VCaP (cell line): ENCODE results near the gene OTOR.

ENCODE experiments used
- H3K27ac ChIP-seq: fragments of 450-650 bp; 2 replicates; pipeline ENCODE4 v1.5.1; 2017
- CTCF ChIP-seq: fragments of 450-650 bp; conservative IDR thresholded peaks from 2 replicates; pipeline ENCODE4 v1.5.1; 2017; ENCODE audit warnings: mild to moderate bottlenecking, moderate library complexity

The OTOR gene

GRCh38 chr20:16729080-16729479 lies 19.1 kb upstream of the OTOR start:
- no peak for TF ChIP-seq CTCF
- H3K27ac ChIP-seq: peak overlapping the region; percentile 96

GRCh38 chr20:16729565-16730460 lies 18.3 kb upstream of the OTOR start, which contains the start of gene SNRPB2:
Gene SNRPB2, plus strand, starts transcription at chr20:16730026. Its CDS starts 1,677 bp downstream, at chr20:16731703.
- H3K27ac ChIP-seq: peak within 1 kb of the TSS; percentile 96
- no peak for TF ChIP-seq CTCF

GRCh38 chr20:16732506-16733152 lies 15.5 kb upstream of the OTOR start:
- no peak overlapping the region for H3K27ac ChIP-seq
- TF ChIP-seq CTCF: no peak

GRCh38 chr20:16740365-16741072 lies 7.6 kb upstream of the OTOR start:
- TF ChIP-seq CTCF: no peak
- H3K27ac ChIP-seq: peak overlapping the region; percentile 42

GRCh38 chr20:16744178-16744807 lies 3.9 kb upstream of the OTOR start:
- no peak for TF ChIP-seq CTCF
- no peak overlapping the region for H3K27ac ChIP-seq

- no peak overlapping the region for H3K27ac ChIP-seq
- no peak for TF ChIP-seq CTCF
Measured at GRCh38 chr20:16745204-16745603, 3.0 kb upstream of the OTOR start.
